ENCODE data around the gene FRA10AC1. TPM values are rescaled to one million over a fixed set of nuclear protein-coding genes. Genes with fewer than 3 reads are reported as not detected.
A peak's percentile ranks its signal among the peaks of the same experiment; 100 is the strongest.

The FRA10AC1 gene
- total and polyA plus RNA-seq, 10 of the 15 experiments (the other 5 are each of a cell fraction or from before 2014, with no cell fraction given): 5.3 to 18.1 (median 9.9) TPM

DNA sequence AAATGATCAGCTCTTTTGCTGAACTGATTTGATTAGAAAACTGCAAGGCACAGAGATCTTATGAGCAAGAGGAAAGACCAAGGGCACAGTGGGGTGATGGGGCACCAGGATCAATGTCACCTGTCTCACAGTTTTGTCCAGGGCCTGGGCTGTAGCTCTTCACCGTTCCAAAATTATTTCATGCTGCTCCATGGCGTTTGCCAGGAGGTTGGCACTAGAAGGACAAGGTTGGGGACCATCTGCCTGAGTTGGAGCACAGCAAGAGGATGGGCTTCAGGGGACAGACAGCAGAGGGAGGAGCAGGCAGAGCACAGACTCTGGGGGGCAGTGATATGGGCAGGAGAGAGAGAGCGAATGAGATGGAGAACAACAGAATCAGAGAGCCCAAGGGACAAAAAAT, 17.5 kb upstream of the FRA10AC1 start (continued):
- TF ChIP-seq BACH1 (IDR thresholded peaks at IDR 0.05; ENCODE audit: borderline replicate concordance) (no peak), NFIC (IDR thresholded peaks at IDR 0.05; ENCODE audit: low read depth, low read length) (no peak)

DNA sequence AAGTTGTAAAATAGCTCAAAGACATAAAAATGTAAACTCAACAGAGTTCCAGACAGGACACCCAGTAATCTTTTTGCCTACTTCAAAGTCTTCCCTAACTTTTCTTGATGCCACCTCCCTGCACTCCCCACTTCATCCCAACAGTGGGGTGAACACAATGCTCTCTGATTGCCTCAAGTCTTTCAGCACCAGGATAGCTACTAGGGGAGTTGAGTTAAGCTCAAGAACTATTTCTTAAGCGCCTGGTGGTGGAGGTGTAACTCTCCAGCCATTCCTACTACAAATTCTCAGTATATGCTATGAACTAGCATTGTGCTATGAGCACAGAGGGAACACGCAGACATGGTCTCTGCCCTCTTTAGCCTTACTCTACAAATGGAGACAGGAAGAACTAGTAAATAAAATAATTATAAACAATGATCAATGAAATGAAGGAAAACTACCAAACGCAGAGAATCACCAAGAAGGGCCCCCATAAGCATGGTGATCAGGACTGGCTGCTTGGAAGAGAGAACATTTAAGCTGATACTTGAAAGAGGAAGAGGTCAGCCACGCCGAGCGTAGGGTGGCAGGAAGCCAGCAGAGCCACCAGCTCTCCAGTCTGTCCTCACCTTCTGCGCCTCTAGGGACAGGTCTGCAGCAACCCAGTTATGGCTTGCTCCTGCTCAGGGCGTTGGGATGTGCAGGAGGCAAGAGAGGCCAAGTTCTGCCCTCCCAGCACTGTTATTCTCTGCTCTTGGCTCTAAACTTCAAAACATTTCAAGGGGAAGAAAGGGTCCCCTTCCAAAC, 16.7 kb upstream of the FRA10AC1 start:
- ChIA-PET CTCF (interaction anchor here (0.8 to 1.8 kb wide), 4 partner anchors 14 to 202 kb away, joined by 3 to 16 read pairs (median 4); partner anchors contain the start of gene FRA10AC1), SMC1A (ENCODE audit: uncharacterized antibody, unreplicated experiment) (interaction anchor here (0.8 to 5.1 kb wide), 7 partner anchors 12 to 97 kb away, joined by 3 to 24 read pairs (median 4); partner anchors contain the start of gene FRA10AC1), POLR2A (interaction anchor here (0.6 to 1.2 kb wide), 3 partner anchors 12 to 818 kb away, joined by 3 to 6 read pairs (median 3); no protein-coding TSS in a partner anchor), RAD21 (ENCODE audit: unreplicated experiment) (interaction anchor here (1.3 to 2.6 kb wide), 2 partner anchors 17 to 24 kb away, joined by 6 to 15 read pairs; partner anchors contain the start of gene FRA10AC1)
- 19% methylated on average over 8 of the region's 8 CpGs for WGBS (ENCODE audit: insufficient coverage, insufficient replicate concordance, low lambda C conversion rate, missing lambda C conversion rate)
- Histone ChIP-seq H3K27ac (ENCODE audit: control insufficient read depth, insufficient read depth) (no peak overlapping the region), H3K4me2 (ENCODE audit: control insufficient read depth, insufficient read depth) (peak overlapping the region; percentile 7), H3K4me1 (ENCODE audit: control insufficient read depth, insufficient read depth, low read length) (peaks cover 30% of the 10 kb centered on the region), H2AFZ (ENCODE audit: control insufficient read depth, low read depth, low read length) (no peak overlapping the region), H3K79me2 (ENCODE audit: control insufficient read depth, insufficient read depth, low read length) (no peaks in the 10 kb centered on the region), H3K36me3 (ENCODE audit: control insufficient read depth in 2 of 2, insufficient read depth in 2 of 2, low read length in 1 of 2) (no peaks in the 10 kb centered on the region), H3K9me3 (replicated peaks; ENCODE audit: control insufficient read depth, insufficient read depth, low read length) (no peaks in the 10 kb centered on the region), H3K4me3 (no peak overlapping the region), H3K9ac (ENCODE audit: control insufficient read depth, insufficient read depth, low read length) (no peak overlapping the region), H3K27me3 (replicated peaks in 1 of 2; ENCODE audit: control insufficient read depth in 2 of 2, insufficient read depth in 2 of 2, low read length in 1 of 2) (no peaks in the 10 kb centered on the region), H4K20me1 (ENCODE audit: control insufficient read depth, insufficient read depth) (no peaks in the 10 kb centered on the region)
- FAIRE-seq: peak; percentile 96
- TF ChIP-seq IKZF2 (IDR thresholded peaks at IDR 0.05) (no peak), CBFB (IDR thresholded peaks at IDR 0.05; ENCODE audit: low read depth) (no peak), HDAC2 (IDR thresholded peaks at IDR 0.05) (no peak), BMI1 (IDR thresholded peaks at IDR 0.05; ENCODE audit: borderline replicate concordance) (no peak), CHD2 (IDR thresholded peaks at IDR 0.05; ENCODE audit: borderline replicate concordance, low read depth, low read length) (no peak), JUNB (IDR thresholded peaks at IDR 0.05) (no peak), WRNIP1 (IDR thresholded peaks at IDR 0.05; ENCODE audit: borderline replicate concordance, low read depth, low read length) (no peak), SPI1 (IDR thresholded peaks at IDR 0.05; ENCODE audit: borderline replicate concordance, insufficient read depth, low read depth, low read length) (peak; percentile 86), RAD21 (IDR thresholded peaks at IDR 0.05; ENCODE audit: insufficient read depth, low read depth, low read length) (no peak), TCF3 (IDR thresholded peaks at IDR 0.05; ENCODE audit: borderline replicate concordance, insufficient read depth, low read depth, low read length) (no peak), TARDBP (IDR thresholded peaks at IDR 0.05; ENCODE audit: borderline replicate concordance) (no peak), NFXL1 (IDR thresholded peaks at IDR 0.05; ENCODE audit: borderline replicate concordance) (no peak)
- TF ChIP-seq, protein P1, sequence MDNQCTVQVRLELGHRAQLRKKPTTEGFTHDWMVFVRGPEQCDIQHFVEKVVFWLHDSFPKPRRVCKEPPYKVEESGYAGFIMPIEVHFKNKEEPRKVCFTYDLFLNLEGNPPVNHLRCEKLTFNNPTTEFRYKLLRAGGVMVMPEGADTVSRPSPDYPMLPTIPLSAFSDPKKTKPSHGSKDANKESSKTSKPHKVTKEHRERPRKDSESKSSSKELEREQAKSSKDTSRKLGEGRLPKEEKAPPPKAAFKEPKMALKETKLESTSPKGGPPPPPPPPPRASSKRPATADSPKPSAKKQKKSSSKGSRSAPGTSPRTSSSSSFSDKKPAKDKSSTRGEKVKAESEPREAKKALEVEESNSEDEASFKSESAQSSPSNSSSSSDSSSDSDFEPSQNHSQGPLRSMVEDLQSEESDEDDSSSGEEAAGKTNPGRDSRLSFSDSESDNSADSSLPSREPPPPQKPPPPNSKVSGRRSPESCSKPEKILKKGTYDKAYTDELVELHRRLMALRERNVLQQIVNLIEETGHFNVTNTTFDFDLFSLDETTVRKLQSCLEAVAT (IDR thresholded peaks at IDR 0.05): no peak
- TF ChIP-seq, protein P2, sequence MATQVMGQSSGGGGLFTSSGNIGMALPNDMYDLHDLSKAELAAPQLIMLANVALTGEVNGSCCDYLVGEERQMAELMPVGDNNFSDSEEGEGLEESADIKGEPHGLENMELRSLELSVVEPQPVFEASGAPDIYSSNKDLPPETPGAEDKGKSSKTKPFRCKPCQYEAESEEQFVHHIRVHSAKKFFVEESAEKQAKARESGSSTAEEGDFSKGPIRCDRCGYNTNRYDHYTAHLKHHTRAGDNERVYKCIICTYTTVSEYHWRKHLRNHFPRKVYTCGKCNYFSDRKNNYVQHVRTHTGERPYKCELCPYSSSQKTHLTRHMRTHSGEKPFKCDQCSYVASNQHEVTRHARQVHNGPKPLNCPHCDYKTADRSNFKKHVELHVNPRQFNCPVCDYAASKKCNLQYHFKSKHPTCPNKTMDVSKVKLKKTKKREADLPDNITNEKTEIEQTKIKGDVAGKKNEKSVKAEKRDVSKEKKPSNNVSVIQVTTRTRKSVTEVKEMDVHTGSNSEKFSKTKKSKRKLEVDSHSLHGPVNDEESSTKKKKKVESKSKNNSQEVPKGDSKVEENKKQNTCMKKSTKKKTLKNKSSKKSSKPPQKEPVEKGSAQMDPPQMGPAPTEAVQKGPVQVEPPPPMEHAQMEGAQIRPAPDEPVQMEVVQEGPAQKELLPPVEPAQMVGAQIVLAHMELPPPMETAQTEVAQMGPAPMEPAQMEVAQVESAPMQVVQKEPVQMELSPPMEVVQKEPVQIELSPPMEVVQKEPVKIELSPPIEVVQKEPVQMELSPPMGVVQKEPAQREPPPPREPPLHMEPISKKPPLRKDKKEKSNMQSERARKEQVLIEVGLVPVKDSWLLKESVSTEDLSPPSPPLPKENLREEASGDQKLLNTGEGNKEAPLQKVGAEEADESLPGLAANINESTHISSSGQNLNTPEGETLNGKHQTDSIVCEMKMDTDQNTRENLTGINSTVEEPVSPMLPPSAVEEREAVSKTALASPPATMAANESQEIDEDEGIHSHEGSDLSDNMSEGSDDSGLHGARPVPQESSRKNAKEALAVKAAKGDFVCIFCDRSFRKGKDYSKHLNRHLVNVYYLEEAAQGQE (IDR thresholded peaks at IDR 0.05; ENCODE audit: low read depth, low read length): peak; percentile 58; the same call in 1 of the 2 replicates
- intact Hi-C loops (cut with micrococcal nuclease; ENCODE audit: unreplicated experiment) (no loop called here), in situ Hi-C loops (cut with MboI) (no loop called here)
- DNase-seq (ENCODE audit: low read depth, low spot score): no peak
- ATAC-seq: peak; percentile 67
- BruUV-seq (replicated peaks): no TSS peak
